ENCODE measurements around the gene RAC3.

DNA sequence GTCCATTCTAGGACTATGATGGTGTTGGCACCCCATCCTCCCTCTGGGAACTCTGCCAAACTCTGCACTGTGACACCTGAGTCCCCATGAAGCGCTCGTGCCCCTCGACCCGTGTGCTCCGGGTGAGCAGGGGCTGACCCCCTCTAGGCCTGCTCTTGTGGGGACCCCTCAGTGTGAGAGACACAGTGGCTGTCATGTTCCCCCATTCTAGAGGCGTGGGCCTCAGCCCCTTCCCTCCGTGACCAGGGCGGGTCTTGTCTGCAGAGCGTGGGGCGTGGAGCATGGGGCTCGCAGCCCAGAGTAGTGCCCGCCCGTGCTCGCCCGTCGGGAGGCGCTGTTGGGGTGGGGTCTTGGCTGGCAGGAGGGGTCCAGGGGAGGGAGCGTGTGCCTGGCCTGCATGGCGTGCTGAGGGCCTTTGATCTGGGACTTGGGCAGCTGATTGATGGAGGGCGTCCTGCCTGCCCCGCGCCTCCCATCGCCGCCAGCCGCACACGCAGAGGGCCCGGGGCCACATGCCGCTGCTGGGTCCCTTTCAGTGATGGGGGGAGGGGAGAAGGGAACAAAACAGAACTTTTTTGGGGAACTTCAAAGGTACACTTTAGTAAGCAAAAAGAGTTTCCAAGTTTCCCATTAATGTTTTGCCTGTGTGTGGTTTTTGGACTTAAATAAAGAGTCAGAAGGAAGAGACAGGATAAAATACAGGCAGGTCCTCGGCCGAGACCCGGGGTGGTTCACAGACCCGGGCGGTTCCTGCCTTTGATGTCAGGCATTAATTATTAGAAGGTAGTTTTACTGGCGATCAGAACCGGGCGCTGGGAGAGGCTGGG, 31.3 kb upstream of the RAC3 start:
- TF ChIP-seq, protein P1, sequence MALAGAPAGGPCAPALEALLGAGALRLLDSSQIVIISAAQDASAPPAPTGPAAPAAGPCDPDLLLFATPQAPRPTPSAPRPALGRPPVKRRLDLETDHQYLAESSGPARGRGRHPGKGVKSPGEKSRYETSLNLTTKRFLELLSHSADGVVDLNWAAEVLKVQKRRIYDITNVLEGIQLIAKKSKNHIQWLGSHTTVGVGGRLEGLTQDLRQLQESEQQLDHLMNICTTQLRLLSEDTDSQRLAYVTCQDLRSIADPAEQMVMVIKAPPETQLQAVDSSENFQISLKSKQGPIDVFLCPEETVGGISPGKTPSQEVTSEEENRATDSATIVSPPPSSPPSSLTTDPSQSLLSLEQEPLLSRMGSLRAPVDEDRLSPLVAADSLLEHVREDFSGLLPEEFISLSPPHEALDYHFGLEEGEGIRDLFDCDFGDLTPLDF (CRISPR knock-in tag; IDR thresholded peaks at IDR 0.05), result no peak
- TF ChIP-seq, protein P2, sequence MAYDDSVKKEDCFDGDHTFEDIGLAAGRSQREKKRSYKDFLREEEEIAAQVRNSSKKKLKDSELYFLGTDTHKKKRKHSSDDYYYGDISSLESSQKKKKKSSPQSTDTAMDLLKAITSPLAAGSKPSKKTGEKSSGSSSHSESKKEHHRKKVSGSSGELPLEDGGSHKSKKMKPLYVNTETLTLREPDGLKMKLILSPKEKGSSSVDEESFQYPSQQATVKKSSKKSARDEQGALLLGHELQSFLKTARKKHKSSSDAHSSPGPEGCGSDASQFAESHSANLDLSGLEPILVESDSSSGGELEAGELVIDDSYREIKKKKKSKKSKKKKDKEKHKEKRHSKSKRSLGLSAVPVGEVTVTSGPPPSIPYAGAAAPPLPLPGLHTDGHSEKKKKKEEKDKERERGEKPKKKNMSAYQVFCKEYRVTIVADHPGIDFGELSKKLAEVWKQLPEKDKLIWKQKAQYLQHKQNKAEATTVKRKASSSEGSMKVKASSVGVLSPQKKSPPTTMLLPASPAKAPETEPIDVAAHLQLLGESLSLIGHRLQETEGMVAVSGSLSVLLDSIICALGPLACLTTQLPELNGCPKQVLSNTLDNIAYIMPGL (CRISPR knock-in tag; IDR thresholded peaks at IDR 0.05), result no peak
- TF ChIP-seq JUN (IDR thresholded peaks at IDR 0.05; ENCODE audit: borderline replicate concordance, low read depth, low read length) (no peak), JUN (CRISPR knock-in tag; IDR thresholded peaks at IDR 0.05; ENCODE audit: borderline replicate concordance) (no peak), ETV6 (IDR thresholded peaks at IDR 0.05; ENCODE audit: borderline replicate concordance in 1 of 2, low read depth in 2 of 2, low read length in 1 of 2) (no peak), ETV6 (CRISPR knock-in tag; IDR thresholded peaks at IDR 0.05; ENCODE audit: borderline replicate concordance) (no peak), CREB1 (IDR thresholded peaks at IDR 0.05) (no peak), CREB1 (CRISPR knock-in tag; IDR thresholded peaks at IDR 0.05) (no peak)

Measured in K562 (cell line).